Fibroblast of the aortic adventitia (primary cell): Measurements from ENCODE around the gene KIF1A. TPM values are rescaled to one million over a fixed set of nuclear protein-coding genes. Genes with fewer than 3 reads are reported as not detected.
"Not testable (repeated sequence)": the region's sequence is repeated elsewhere in the genome, so short reads cannot be mapped to it uniquely, and the experiment has no call there.

Experiments
- DNase-seq: peaks from one replicate; pipeline ENCODE4 v3.0.0-alpha.2; 2010; ENCODE audit warnings: low read depth
- H3K4me3 ChIP-seq: 2 replicates; pipeline ENCODE4 v1.5.1; 2011; ENCODE audit warnings: low read depth, mild to moderate bottlenecking, control low read depth, low read length, moderate library complexity
- CTCF ChIP-seq: IDR thresholded peaks from 2 replicates; pipeline ENCODE4 v1.5.1; 2011; ENCODE audit warnings: mild to moderate bottlenecking, low read length, control low read depth, inconsistent platforms; ENCODE audit not compliant: insufficient read depth
- total RNA-seq: library from RNA; depleted of rRNA; stranded (reverse); fragments of >200 nt; gene quantifications from 2 replicates; pipeline ENCODE4 v1.2.3, GENCODE V29; 2012; ENCODE audit warnings: low replicate concordance

The KIF1A gene
- total RNA-seq, 1 donor, result under 0.01 TPM

DNA sequence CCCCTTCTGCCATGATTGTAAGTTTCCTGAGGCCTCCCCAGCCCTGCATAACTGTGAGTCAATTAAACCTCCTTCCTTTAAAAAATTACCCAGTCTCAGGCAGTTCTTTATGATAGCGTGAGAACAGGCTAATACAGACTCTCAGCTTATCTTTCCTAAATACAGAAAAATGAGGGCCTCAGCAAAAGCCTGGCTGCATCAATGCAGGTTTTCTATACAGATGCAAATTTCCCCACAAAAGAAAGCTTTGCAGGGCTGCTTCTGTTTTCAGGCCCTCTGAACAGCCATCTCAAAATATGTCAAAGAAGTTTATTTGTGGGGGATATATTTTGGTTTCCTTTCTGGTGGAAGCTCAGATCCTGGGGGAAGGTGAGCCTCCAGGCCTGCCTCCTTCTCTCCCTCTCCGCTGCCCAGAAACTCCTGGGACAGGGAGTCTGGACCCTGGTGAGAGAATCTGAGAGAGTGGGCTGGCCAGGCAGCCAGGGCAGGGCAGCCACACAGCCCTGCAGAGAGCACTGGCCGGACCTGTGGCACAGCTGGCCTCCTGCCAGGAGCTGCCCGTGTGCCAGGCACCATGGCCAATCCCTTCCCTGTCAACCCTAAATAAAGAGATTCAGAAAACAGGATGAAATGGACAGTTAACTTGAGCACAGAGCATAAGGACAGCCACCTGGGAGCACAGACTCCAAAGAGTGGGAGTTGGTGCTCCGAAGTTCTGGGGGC is 27.0 kb upstream of the KIF1A start:
- DNase-seq, result no peak
- TF ChIP-seq CTCF, result no peak
- H3K4me3 ChIP-seq, result no peak overlapping the region

DNA sequence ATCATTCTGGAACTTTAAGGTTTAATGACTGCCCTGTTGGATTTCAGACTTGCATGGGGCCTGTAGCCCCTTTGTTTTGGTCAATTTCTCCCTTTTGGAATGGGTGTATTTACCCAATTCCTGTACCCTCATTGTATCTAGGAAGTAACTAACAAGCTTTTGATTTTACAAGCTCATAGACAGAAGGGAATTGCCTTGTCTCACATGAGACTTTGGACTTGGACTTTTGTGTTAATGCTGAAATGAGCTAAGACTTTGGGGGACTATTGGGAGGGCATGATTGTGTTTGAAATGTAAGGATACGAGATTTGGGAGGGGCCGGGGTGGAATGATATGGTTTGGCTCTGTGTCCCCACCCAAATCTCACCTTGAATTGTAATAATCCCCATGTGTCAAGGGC is 26.3 kb upstream of the KIF1A start:
- not testable (repeated sequence) for DNase-seq, H3K4me3 ChIP-seq

- peak; percentile 67 for DNase-seq
- TF ChIP-seq CTCF, result peak; percentile 78
- no peak overlapping the region for H3K4me3 ChIP-seq
These were observed 20.5 kb upstream of the KIF1A start for GRCh38 chr2:240840435-240841060.

DNA sequence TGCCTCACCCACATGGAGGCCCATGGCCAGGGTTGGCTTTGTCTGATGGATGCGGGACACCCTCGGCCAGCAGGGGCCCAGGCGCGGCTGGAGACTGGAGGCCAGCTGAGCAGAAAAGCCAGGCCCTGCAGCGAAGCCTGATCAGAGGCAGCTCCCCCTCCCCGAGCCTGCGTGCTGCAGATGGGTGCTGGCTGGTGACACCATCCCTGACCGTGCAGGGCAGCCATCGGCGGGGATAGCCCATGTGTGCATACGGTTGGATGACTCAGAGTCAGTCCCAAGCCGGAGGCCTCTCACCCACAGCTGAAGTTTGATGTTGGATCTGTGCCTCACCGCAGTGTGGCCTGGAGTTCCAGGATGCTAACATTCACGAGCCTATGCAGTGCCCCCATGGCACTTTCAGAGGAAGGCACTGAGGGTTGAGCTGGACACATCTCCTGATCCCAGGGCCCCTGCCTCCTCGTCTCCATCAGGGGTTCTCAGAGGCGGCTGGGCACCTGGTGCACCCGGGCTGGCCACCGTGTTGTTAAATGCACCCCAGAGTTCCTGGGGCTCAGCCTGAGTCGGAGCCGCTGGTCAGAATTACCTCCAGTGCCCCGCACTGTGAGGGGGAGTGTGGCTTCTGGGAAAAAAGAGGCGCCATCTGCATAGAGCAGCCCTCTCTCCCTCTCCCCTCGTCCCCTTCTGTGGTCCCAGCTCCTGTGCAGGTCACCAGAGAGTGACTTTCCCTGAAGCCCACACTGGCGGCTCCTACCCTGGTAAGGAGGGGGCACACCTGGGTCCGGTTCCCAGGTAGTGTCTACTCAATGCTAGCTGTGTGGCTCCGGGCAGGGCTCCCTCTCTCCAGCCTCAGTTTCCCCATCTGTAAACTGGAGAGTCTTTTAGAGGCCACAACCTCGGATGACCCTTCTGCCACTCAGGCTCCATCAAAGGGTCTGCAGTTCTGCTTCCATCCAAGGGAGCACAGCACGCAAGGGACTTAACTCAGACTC is 19.4 kb upstream of the KIF1A start:
- no peak for TF ChIP-seq CTCF
- DNase-seq, result no peak
- no peak overlapping the region for H3K4me3 ChIP-seq

- no peak for TF ChIP-seq CTCF
- DNase-seq, result no peak
- no peak overlapping the region for H3K4me3 ChIP-seq
These were observed 17.6 kb upstream of the KIF1A start for GRCh38 chr2:240837621-240838020.

- no peak overlapping the region for H3K4me3 ChIP-seq
- no peak for TF ChIP-seq CTCF
- DNase-seq, result peak; percentile 65
These were observed 16.9 kb upstream of the KIF1A start for GRCh38 chr2:240836781-240837467.
